ENCODE data around the gene GABBR2.
"Not testable (repeated sequence)": the region's sequence is repeated elsewhere in the genome, so short reads cannot be mapped to it uniquely, and the experiment has no call there.

Gene GABBR2

DNA sequence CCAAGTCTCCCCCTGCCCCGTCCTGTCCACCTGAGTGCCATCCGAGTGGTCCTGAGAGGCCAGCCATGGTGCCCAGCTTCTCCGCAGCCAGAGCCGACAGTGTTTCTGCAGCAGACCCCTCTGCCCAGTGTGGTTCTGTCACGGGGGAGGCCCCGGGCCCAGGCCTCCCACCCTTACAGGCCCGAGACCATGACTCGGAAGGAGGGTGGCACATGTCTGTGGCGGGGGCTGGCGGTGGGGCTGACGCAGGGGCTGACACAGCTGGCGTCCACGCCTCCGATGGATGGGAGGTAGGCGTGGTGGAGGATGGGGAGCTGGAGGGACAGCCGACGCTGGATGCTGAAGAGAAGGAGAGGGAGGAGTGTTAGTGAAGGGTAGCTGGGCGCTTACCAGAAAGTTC, 418.3 kb downstream of the GABBR2 start:
- Histone ChIP-seq H3K27ac (no peak overlapping the region), H3K27me3 (replicated peaks) (no peaks in the 10 kb centered on the region), H3K4me3 (ENCODE audit: low read depth, low read length) (no peak overlapping the region), H3K36me3 (replicated peaks) (no peaks in the 10 kb centered on the region)
- in situ Hi-C loops (cut with HindIII; ENCODE audit: low pct_ligation_motif_present, low sequenced_read_pairs): no loop called here
- TF ChIP-seq CTCF (IDR thresholded peaks at IDR 0.05; ENCODE audit: low read depth, low read length, missing control alignments): no peak
- no peak for DNase-seq

DNA sequence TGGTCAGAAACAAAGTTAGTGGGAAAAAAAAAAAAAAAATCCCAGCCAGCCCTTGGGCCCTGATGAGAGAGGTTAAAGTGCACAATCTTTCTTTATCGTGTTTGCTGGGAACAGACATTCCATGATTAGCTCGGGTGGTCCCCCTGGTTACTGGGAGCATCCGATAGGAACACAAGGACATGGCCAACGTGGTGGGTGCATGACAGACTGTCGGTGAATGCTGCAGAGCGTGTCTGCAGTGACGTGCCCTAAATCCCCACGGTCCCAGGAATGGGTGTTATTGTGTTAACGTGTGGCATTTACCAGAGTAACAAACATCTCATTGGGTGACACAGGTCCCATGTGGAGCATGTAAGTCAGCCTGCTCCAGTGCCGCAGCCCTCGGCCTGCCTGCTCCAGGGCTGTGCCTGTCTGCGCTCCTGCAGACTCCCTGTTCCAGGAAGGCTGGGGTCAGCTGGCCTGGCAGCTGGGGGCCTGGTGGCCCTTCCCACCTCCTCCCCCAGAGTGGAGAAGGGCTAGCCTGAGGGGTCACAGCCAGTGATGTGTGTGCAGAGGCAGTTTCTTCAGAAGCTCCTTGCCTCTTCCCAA, 419.0 kb downstream of the GABBR2 start:
- no peak for TF ChIP-seq CTCF (IDR thresholded peaks at IDR 0.05; ENCODE audit: low read depth, low read length, missing control alignments)
- Histone ChIP-seq H3K27me3 (replicated peaks) (no peaks in the 10 kb centered on the region), H3K36me3 (replicated peaks) (no peaks in the 10 kb centered on the region), H3K27ac (no peak overlapping the region), H3K4me3 (ENCODE audit: low read depth, low read length) (no peak overlapping the region)
- no peak for DNase-seq
- in situ Hi-C loops (cut with HindIII; ENCODE audit: low pct_ligation_motif_present, low sequenced_read_pairs): no loop called here

DNA sequence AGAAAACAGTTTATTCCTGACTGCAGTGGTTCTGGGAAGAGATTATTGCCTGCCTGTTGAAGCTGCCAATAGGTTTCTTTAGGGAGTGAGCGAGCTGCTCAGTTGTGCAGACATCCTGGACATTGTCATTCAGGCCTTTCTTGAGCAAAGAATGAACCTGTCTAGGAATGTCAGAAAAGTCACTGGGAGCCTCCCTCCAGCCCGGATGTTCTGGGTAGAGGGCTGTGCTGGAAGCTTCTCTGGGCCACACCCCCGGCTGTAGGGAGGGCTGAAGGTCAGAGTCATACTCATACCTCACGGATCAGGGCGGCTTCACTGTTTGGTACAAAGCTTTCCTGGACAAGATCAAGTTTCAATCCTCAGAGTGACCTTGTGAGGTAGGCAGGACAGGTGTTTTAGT, 419.9 kb downstream of the GABBR2 start:
- Histone ChIP-seq H3K27me3 (replicated peaks) (no peaks in the 10 kb centered on the region), H3K27ac (no peak overlapping the region), H3K36me3 (replicated peaks) (no peaks in the 10 kb centered on the region), H3K4me3 (ENCODE audit: low read depth, low read length) (no peak overlapping the region)
- in situ Hi-C loops (cut with HindIII; ENCODE audit: low pct_ligation_motif_present, low sequenced_read_pairs): no loop called here
- DNase-seq: no peak
- TF ChIP-seq CTCF (IDR thresholded peaks at IDR 0.05; ENCODE audit: low read depth, low read length, missing control alignments): no peak

DNA sequence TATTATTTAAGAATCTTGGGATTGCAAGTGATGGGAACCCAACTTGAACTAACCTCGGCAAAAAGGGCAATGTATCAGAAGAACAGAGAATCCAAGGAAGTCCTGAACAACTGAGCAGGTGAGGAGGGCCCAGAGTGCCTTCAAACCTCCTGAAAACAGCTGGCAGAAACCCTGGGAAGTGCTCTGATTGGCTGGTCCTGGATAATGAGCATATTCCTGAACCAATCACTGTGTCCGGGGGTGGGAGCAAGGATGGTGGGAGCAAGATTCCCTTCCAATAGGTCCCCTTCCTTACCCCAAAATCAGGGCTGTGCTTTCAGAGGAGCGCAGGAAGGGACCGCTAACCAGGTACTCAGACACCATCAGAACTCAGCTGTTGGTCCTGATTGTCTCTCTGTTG, 421.4 kb downstream of the GABBR2 start:
- H3K36me3 ChIP-seq (replicated peaks): no peaks in the 10 kb centered on the region
- DNase-seq: no peak
- in situ Hi-C loops (cut with HindIII; ENCODE audit: low pct_ligation_motif_present, low sequenced_read_pairs): no loop called here
- TF ChIP-seq CTCF (IDR thresholded peaks at IDR 0.05; ENCODE audit: low read depth, low read length, missing control alignments): no peak
- H3K27ac ChIP-seq: no peak overlapping the region
- H3K4me3 ChIP-seq (ENCODE audit: low read depth, low read length): no peak overlapping the region
- H3K27me3 ChIP-seq (replicated peaks): no peaks in the 10 kb centered on the region

- TF ChIP-seq CTCF (IDR thresholded peaks at IDR 0.05; ENCODE audit: low read depth, low read length, missing control alignments): no peak
- Histone ChIP-seq H3K27me3 (replicated peaks) (peaks cover 5% of the 10 kb centered on the region), H3K4me3 (ENCODE audit: low read depth, low read length) (no peak overlapping the region), H3K27ac (no peak overlapping the region), H3K36me3 (replicated peaks) (no peaks in the 10 kb centered on the region)
- in situ Hi-C loops (cut with HindIII; ENCODE audit: low pct_ligation_motif_present, low sequenced_read_pairs): no loop called here
- no peak for DNase-seq
Observed at GRCh38 chr9:98285446-98285845, 423.3 kb downstream of the GABBR2 start.

DNA sequence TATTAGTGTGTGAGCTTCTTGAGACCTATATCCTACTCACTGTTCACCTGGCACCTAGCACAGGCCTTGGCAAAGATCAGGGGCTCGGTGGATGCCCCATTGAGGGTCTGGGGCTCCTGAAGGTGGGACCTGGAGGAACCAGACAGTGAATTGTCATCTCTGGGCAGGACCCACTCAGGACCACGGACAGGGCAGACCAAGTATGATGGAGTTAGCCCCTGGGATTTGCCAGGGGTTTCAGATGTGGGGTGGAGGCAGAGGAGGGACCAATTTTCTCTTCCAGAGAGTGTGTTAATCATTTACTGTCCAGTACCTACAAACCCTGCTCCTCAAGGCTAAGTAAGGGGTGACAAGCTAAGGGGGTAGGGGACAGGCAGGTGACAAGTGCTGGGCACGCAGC, 424.0 kb downstream of the GABBR2 start:
- in situ Hi-C loops (cut with HindIII; ENCODE audit: low pct_ligation_motif_present, low sequenced_read_pairs): no loop called here
- no peak for TF ChIP-seq CTCF (IDR thresholded peaks at IDR 0.05; ENCODE audit: low read depth, low read length, missing control alignments)
- peaks cover 7% of the 10 kb centered on the region for H3K27me3 ChIP-seq (replicated peaks)
- no peak overlapping the region for H3K4me3 ChIP-seq (ENCODE audit: low read depth, low read length)
- no peaks in the 10 kb centered on the region for H3K36me3 ChIP-seq (replicated peaks)
- DNase-seq: no peak
- no peak overlapping the region for H3K27ac ChIP-seq

- DNase-seq; H3K36me3 ChIP-seq (replicated peaks); in situ Hi-C loops (cut with HindIII; ENCODE audit: low pct_ligation_motif_present, low sequenced_read_pairs); H3K27ac ChIP-seq; H3K4me3 ChIP-seq (ENCODE audit: low read depth, low read length): not testable (repeated sequence)
- H3K27me3 ChIP-seq (replicated peaks): peaks cover 11% of the 10 kb centered on the region
Observed at GRCh38 chr9:98283143-98283542, 425.6 kb downstream of the GABBR2 start.

All from brain microvascular endothelial cell (primary cell).